ENCODE results near the gene BBS4.

- TF ChIP-seq EZH2 (optimal IDR thresholded peaks at IDR 0.05; ENCODE audit: low read depth, low read length) (no peak), CTCF (IDR thresholded peaks at IDR 0.05; ENCODE audit: low read length) (no peak)
Observed at GRCh38 chr15:72700076-72700475, 14.1 kb downstream of the BBS4 start.

All from MM.1S (cell line).